Fibroblast of lung (primary cell): ENCODE results near the gene HNMT. TPM values are rescaled to one million over a fixed set of nuclear protein-coding genes. Genes with fewer than 3 reads are reported as not detected.

Experiments
- DNase-seq, 2 donors: peaks; one replicate each; pipeline versions ENCODE4 v3.0.0 to v3.0.0-alpha.2; 2010; ENCODE audit warnings: low read depth in 2 of 2
- H2AFZ ChIP-seq: 2 replicates; pipeline ENCODE4 v1.5.1; 2012; ENCODE audit warnings: low read length, control low read depth, inconsistent platforms
- H3K27ac ChIP-seq: 2 replicates; pipeline ENCODE4 v1.5.1; 2011; ENCODE audit warnings: low read length, control low read depth; ENCODE audit not compliant: insufficient read depth
- H3K27me3 ChIP-seq: 2 replicates; pipeline ENCODE4 v1.5.1; 2011; ENCODE audit warnings: mild to moderate bottlenecking, low read length; ENCODE audit not compliant: control insufficient read depth, insufficient read depth
- H3K36me3 ChIP-seq: 2 replicates; pipeline ENCODE4 v1.5.1; 2011; ENCODE audit warnings: low read length; ENCODE audit not compliant: control insufficient read depth, insufficient read depth
- H3K4me1 ChIP-seq: 2 replicates; pipeline ENCODE4 v1.5.1; 2011; ENCODE audit warnings: low read length; ENCODE audit not compliant: control insufficient read depth, insufficient read depth; ENCODE audit errors: extremely low read depth
- H3K4me2 ChIP-seq: 2 replicates; pipeline ENCODE4 v1.5.1; 2011; ENCODE audit warnings: low read length, control low read depth; ENCODE audit not compliant: insufficient read depth; ENCODE audit errors: extremely low read depth
- H3K4me3 ChIP-seq, 4 experiments: fragments of 200-600 bp in 1 of 4; sonication (generic) in 1 of 4; replicated peaks in 1 of 4; 2 replicates each; pipeline ENCODE4 v1.5.1; 2011 to 2016; ENCODE audit warnings: low read length in 4 of 4, low read depth in 3 of 4, mild to moderate bottlenecking in 3 of 4, control low read depth in 2 of 4, inconsistent platforms in 1 of 4, mixed read lengths in 1 of 4; ENCODE audit not compliant: insufficient read depth in 1 of 4; ENCODE audit errors: control extremely low read depth in 1 of 4
- H3K79me2 ChIP-seq: 2 replicates; pipeline ENCODE4 v1.5.1; 2012; ENCODE audit warnings: mild to moderate bottlenecking, low read length, inconsistent platforms; ENCODE audit not compliant: control insufficient read depth, insufficient read depth
- H3K9ac ChIP-seq: 2 replicates; pipeline ENCODE4 v1.5.1; 2011; ENCODE audit warnings: mild to moderate bottlenecking, low read length, control low read depth; ENCODE audit not compliant: insufficient read depth
- H3K9me3 ChIP-seq: 2 replicates; pipeline ENCODE4 v1.5.1; 2012; ENCODE audit warnings: low read depth, low read length; ENCODE audit not compliant: control insufficient read depth, insufficient read depth
- H4K20me1 ChIP-seq: 2 replicates; pipeline ENCODE4 v1.5.1; 2011; ENCODE audit warnings: low read length; ENCODE audit not compliant: control insufficient read depth, insufficient read depth; ENCODE audit errors: extremely low read depth
- CTCF ChIP-seq, 2 donors: IDR thresholded peaks in 1 of 2; conservative IDR thresholded peaks in 1 of 2; 1 replicate in 1 of 2; 2 replicates in 1 of 2; pipeline ENCODE4 v1.5.1; 2011 to 2012; ENCODE audit warnings: low read length in 2 of 2, control low read depth in 1 of 2, inconsistent platforms in 1 of 2, low read depth in 1 of 2, mild to moderate bottlenecking in 1 of 2
- EZH2 ChIP-seq: IDR thresholded peaks from 2 replicates; pipeline ENCODE4 v1.5.1; 2012; ENCODE audit warnings: low read length, control low read depth, mild to moderate bottlenecking; ENCODE audit errors: missing control alignments
- polyA plus RNA-seq, 2 donors: library from polyadenylated mRNA; depleted of rRNA in 1 of 2; stranded (reverse) in 1 of 2; unstranded in 1 of 2; fragments of >200 nt; gene quantifications; 2 replicates each; pipeline ENCODE4 v1.2.1, GENCODE V29; 2011 to 2012; ENCODE audit warnings: missing spikeins in 1 of 2
- total RNA-seq: library from RNA; depleted of rRNA; stranded (reverse); fragments of >200 nt; gene quantifications from 2 replicates; pipeline ENCODE4 v1.2.1, GENCODE V29; 2014

The HNMT gene
- total and polyA plus RNA-seq, 2 donors (not counting 1 experiment from before 2014, with no cell fraction given), result 45.9 to 163 TPM

DNA sequence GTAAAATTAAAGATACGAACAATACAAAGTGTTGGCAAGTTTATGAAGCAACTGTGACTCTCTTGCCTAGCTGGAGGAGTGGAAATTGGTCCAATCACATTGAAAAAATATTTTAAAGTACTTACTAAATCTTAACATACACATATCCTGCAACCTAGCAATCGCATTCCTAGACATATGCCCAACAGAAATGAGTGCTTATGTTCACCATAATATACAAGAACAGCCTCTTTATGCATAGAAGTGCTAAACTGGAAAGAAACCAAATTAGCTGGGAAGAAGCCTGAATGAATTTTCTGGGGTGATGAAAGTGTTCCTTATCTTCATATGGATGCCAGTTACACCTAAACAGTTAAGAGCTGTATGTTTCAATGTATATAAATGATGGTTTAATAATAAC is 98.9 kb downstream of the HNMT start:
- no peaks in the 10 kb centered on the region for H4K20me1 ChIP-seq

More for the DNA sequence above, 98.9 kb downstream of the HNMT start:
- Histone ChIP-seq H3K4me2 (no peak overlapping the region), H3K27ac (no peak overlapping the region), H3K9me3 (no peaks in the 10 kb centered on the region), H2AFZ (no peak overlapping the region), H3K27me3 (no peaks in the 10 kb centered on the region), H3K4me3 (no peak overlapping the region), H3K9ac (no peak overlapping the region), H3K36me3 (no peaks in the 10 kb centered on the region), H3K4me1 (no peaks in the 10 kb centered on the region), H3K79me2 (no peaks in the 10 kb centered on the region)
- TF ChIP-seq EZH2 (no peak), CTCF (conservative IDR thresholded peaks at IDR 0.05 in 1 of 2, IDR thresholded peaks at IDR 0.05 in 1 of 2; ENCODE audit: low read depth in 1 of 2, low read length in 2 of 2) (no peak)
- no peak for DNase-seq
